ENCODE data around the gene DOCK7.

Gene DOCK7

GRCh38 chr1:62637392-62638105 is 50.6 kb downstream of the DOCK7 start:
- Histone ChIP-seq H3K9me3 (ENCODE audit: insufficient read depth, low read depth, low read length) (0 out of 2 replicates have a peak, but pooled peaks cover 4% of the 10 kb centered on the region), H2AFZ (ENCODE audit: low read length) (no peak overlapping the region), H3K79me2 (ENCODE audit: insufficient read depth, low read length) (no peaks in the 10 kb centered on the region), H3K4me2 (ENCODE audit: low read depth, low read length, poor library complexity, severe bottlenecking) (no peak overlapping the region), H3K4me1 (ENCODE audit: insufficient read depth, low read length, poor library complexity, severe bottlenecking) (peaks cover 9% of the 10 kb centered on the region), H3K27me3 (ENCODE audit: insufficient read depth, low read length, poor library complexity, severe bottlenecking) (no peaks in the 10 kb centered on the region), H3K36me3 (ENCODE audit: insufficient read depth, low read length) (peaks cover 33% of the 10 kb centered on the region; the same call in 1 of the 2 replicates), H4K20me1 (ENCODE audit: insufficient read depth, low read length, poor library complexity, severe bottlenecking) (no peaks in the 10 kb centered on the region), H3F3A (ENCODE audit: low read depth) (no peaks in the 10 kb centered on the region), H3K9me2 (replicated peaks; ENCODE audit: low read depth, low read length) (no peaks in the 10 kb centered on the region), H3K9ac (ENCODE audit: low read depth, low read length, poor library complexity, severe bottlenecking) (no peak overlapping the region), H3K4me3 (ENCODE audit: low read length, poor library complexity, severe bottlenecking) (no peak overlapping the region)
- no peak for TF ChIP-seq EZH2phosphoT487 (IDR thresholded peaks at IDR 0.05; ENCODE audit: borderline replicate concordance)
- TF ChIP-seq, protein P1, sequence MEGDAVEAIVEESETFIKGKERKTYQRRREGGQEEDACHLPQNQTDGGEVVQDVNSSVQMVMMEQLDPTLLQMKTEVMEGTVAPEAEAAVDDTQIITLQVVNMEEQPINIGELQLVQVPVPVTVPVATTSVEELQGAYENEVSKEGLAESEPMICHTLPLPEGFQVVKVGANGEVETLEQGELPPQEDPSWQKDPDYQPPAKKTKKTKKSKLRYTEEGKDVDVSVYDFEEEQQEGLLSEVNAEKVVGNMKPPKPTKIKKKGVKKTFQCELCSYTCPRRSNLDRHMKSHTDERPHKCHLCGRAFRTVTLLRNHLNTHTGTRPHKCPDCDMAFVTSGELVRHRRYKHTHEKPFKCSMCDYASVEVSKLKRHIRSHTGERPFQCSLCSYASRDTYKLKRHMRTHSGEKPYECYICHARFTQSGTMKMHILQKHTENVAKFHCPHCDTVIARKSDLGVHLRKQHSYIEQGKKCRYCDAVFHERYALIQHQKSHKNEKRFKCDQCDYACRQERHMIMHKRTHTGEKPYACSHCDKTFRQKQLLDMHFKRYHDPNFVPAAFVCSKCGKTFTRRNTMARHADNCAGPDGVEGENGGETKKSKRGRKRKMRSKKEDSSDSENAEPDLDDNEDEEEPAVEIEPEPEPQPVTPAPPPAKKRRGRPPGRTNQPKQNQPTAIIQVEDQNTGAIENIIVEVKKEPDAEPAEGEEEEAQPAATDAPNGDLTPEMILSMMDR (conservative IDR thresholded peaks at IDR 0.05; ENCODE audit: low read length), result no peak

DNA sequence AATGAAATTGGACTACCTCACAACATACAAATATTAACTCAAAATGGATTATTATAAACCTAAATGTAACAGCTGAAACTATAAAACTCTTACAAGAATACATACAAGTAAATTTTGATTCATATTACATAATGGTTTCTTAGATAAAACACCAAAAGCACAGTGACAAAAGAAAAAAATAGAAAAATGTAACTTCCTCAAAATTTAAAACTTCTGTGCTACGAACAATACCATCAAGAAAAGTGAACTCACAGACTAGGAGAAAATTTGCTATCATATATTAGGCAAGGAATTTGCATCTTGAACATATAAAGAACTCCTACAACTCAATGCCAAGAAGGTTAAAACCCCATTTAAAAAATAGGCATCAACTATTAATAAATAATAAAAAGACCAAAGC is 59.7 kb downstream of the DOCK7 start:
- Histone ChIP-seq H3K27me3 (ENCODE audit: insufficient read depth, low read length, poor library complexity, severe bottlenecking) (no peaks in the 10 kb centered on the region), H3K79me2 (ENCODE audit: insufficient read depth, low read length) (no peaks in the 10 kb centered on the region), H3K9me2 (replicated peaks; ENCODE audit: low read depth, low read length) (no peaks in the 10 kb centered on the region), H3K9me3 (ENCODE audit: insufficient read depth, low read depth, low read length) (0 out of 2 replicates have a peak, but pooled peaks cover 4% of the 10 kb centered on the region), H3K36me3 (ENCODE audit: insufficient read depth, low read length) (peaks cover 48% of the 10 kb centered on the region; the same call in 1 of the 2 replicates), H3K4me1 (ENCODE audit: insufficient read depth, low read length, poor library complexity, severe bottlenecking) (peaks cover 7% of the 10 kb centered on the region), H2AFZ (ENCODE audit: low read length) (no peak overlapping the region), H3F3A (ENCODE audit: low read depth) (no peaks in the 10 kb centered on the region), H3K4me3 (ENCODE audit: low read length, poor library complexity, severe bottlenecking) (no peak overlapping the region), H3K4me2 (ENCODE audit: low read depth, low read length, poor library complexity, severe bottlenecking) (no peak overlapping the region), H4K20me1 (ENCODE audit: insufficient read depth, low read length, poor library complexity, severe bottlenecking) (no peaks in the 10 kb centered on the region), H3K9ac (ENCODE audit: low read depth, low read length, poor library complexity, severe bottlenecking) (no peak overlapping the region)
- TF ChIP-seq, protein P1 (conservative IDR thresholded peaks at IDR 0.05; ENCODE audit: low read length), result no peak

DNA sequence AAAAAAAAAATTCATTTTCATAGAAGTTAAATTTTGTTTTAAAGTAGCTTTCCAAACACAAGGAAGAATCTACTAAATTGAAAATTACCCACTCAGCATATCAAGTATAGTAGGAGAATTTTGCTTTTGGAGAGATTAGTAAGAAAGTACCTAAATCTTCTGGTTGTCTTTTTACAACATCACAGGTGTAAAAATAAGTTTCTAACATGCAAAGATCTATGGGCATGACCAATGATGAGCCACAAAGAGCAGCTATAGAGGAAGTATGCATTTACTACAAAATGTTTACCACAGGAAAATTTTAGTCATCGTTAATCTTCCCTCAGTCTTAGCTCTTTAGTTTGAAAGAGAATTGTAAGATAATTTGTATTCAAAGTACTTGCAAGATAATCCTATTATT is 62.8 kb downstream of the DOCK7 start:
- Histone ChIP-seq H3K4me2 (ENCODE audit: low read depth, low read length, poor library complexity, severe bottlenecking) (no peak overlapping the region), H3K9me3 (ENCODE audit: insufficient read depth, low read depth, low read length) (no peaks in the 10 kb centered on the region), H3K36me3 (ENCODE audit: insufficient read depth, low read length) (peaks cover 20% of the 10 kb centered on the region; the same call in 1 of the 2 replicates), H3K4me1 (ENCODE audit: insufficient read depth, low read length, poor library complexity, severe bottlenecking) (peaks cover 7% of the 10 kb centered on the region), H3F3A (ENCODE audit: low read depth) (no peaks in the 10 kb centered on the region), H2AFZ (ENCODE audit: low read length) (no peak overlapping the region), H4K20me1 (ENCODE audit: insufficient read depth, low read length, poor library complexity, severe bottlenecking) (no peaks in the 10 kb centered on the region), H3K27me3 (ENCODE audit: insufficient read depth, low read length, poor library complexity, severe bottlenecking) (no peaks in the 10 kb centered on the region), H3K79me2 (ENCODE audit: insufficient read depth, low read length) (no peaks in the 10 kb centered on the region), H3K4me3 (ENCODE audit: low read length, poor library complexity, severe bottlenecking) (no peak overlapping the region), H3K9ac (ENCODE audit: low read depth, low read length, poor library complexity, severe bottlenecking) (no peak overlapping the region), H3K9me2 (replicated peaks; ENCODE audit: low read depth, low read length) (no peaks in the 10 kb centered on the region)
- TF ChIP-seq, protein P1 (conservative IDR thresholded peaks at IDR 0.05; ENCODE audit: low read length), result no peak
- TF ChIP-seq EZH2phosphoT487 (IDR thresholded peaks at IDR 0.05; ENCODE audit: borderline replicate concordance), result no peak
